ENCODE data around the gene RPL23.
A peak's percentile ranks its signal among the peaks of the same experiment; 100 is the strongest.

RPL23 gene

GRCh38 chr17:38853292-38854219, at the start of gene RPL23:
Gene RPL23, minus strand, starts transcription at chr17:38853721. Its CDS starts 11 bp downstream, at chr17:38853710.
- DNase-seq (ENCODE audit: low read depth in 2 of 2, low spot score in 1 of 2), result peak; percentile 71 to 79

DNA sequence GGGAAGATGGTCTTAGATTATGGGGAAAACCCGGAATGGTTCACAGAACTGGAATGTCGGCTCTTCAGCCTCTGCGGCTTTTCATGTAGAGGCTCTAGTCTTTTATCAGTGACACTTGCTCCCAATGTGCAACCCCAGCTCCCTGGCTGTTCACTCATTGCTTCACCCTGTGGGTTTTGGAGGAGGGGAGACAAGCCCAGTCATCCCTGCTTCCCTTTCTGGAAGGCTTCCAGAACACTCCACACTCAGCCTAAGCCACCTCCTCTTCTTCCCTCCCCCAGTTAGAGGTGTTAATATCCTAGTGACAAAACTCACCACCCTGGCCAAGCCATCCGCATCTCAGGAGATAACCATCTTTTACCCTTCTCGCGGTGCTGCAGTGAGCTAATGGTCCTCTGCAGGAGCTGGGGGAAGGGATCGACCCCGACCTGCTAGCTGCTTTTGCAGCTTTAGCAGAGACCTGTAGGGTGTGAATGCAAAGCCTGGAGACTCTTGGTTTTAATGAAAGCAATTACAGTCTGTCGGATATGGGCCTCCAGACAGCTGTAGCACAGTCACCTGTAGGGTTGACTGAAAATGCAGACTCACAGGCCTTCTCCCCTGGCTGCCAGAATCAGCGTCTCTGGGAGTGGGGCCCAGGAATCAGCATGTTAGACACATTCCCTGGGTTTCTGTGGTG, 47.6 kb upstream of the RPL23 start:
- peak in 1 of 2 donors; percentile 21 for DNase-seq (ENCODE audit: low read depth in 2 of 2, low spot score in 1 of 2)

GRCh38 chr17:38899421-38899820, 45.9 kb upstream of the RPL23 start:
- no peak for DNase-seq (ENCODE audit: low read depth in 2 of 2, low spot score in 1 of 2)

DNA sequence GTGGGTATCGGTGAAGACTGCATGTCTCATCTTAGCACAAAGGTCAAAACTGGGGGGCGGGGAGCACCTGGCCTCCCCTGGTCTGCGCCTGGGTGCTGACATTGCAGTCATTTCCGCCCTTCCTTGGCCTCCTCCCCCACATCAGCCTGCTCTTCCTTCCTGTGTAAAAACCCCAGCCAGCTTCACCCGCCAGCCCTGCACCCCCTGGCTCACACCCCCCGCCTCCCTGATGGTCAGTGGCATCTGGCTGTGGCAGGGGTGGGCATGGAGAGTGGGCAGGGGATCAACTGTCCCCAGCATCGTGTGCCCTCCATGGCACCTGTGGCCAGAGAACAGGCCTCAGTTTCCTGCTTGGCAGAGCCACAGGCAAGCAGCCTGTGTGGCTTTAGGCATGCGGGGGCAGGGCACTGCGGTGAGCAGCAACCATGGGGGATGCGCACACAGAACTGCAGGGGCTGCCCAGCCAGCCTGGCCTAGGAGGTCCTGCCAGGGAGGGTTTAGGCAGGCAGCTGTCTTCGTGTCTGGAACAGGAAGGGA, 45.4 kb upstream of the RPL23 start:
- DNase-seq (ENCODE audit: low read depth in 2 of 2, low spot score in 1 of 2), result peak; percentile 46 to 69

DNA sequence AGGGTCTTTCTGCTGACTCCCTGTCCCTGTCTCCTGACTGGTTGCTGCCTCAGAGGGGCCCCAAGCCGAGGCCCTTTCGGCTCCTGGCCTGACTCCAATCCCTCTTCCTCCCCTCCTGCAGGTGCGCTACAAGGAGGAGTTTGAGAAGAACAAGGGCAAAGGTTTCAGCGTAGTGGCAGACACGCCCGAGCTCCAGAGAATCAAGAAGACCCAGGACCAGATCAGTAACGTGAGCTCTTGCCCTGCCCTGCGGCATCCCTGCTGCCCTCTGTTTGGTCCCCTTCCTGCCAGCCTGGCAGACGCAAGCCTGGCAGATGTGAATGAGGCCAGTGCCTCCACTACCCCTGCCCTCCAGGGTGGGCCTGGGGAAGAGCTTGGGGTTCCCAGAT, 44.8 kb upstream of the RPL23 start:
- DNase-seq (ENCODE audit: low read depth in 2 of 2, low spot score in 1 of 2), result no peak

DNA sequence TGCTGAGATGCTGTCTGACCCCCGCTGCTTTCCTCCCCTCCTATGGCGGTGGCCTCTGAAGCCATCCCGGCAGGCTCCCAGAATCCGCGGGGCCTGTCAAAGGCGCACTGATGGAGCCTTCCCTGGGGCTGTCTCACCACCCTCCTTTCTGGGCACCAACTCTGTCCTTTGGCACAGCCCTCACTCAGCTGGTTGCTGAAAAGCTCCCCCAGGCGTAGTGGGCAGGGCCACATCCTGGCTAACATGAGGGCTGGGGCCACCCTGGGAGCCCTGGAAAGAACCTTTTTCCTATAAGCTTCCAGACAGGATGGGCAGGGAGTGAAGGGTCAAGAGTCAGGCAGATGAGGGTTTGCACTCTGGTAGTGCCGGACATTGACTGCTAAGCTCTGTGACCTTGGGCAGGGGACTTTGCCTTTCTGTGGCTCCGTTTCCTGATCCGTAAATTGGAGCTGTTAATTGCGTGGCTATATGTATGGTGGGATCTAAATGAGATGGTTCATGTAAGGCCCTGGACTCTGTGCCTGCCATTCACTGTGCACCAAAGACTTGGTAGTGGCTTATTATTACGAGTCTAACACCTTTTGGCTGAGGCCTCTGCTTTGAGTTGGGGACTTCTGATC, 44.3 kb upstream of the RPL23 start:
- DNase-seq (ENCODE audit: low read depth in 2 of 2, low spot score in 1 of 2), result no peak

- no peak for DNase-seq (ENCODE audit: low read depth in 2 of 2, low spot score in 1 of 2)
Observed at GRCh38 chr17:38897176-38897575, 43.7 kb upstream of the RPL23 start.

GRCh38 chr17:38896346-38896954, 42.9 kb upstream of the RPL23 start:
- DNase-seq (ENCODE audit: low read depth in 2 of 2, low spot score in 1 of 2), result no peak

- DNase-seq (ENCODE audit: low read depth in 2 of 2, low spot score in 1 of 2), result no peak
Observed at GRCh38 chr17:38894276-38894675, 40.8 kb upstream of the RPL23 start.

GRCh38 chr17:38893607-38894006, 40.1 kb upstream of the RPL23 start:
- DNase-seq (ENCODE audit: low read depth in 2 of 2, low spot score in 1 of 2), result no peak

- no peak for DNase-seq (ENCODE audit: low read depth in 2 of 2, low spot score in 1 of 2)
Observed at GRCh38 chr17:38893113-38893512, 39.6 kb upstream of the RPL23 start.

GRCh38 chr17:38892620-38893019, 39.1 kb upstream of the RPL23 start:
- no peak for DNase-seq (ENCODE audit: low read depth in 2 of 2, low spot score in 1 of 2)

- no peak for DNase-seq (ENCODE audit: low read depth in 2 of 2, low spot score in 1 of 2)
Observed at GRCh38 chr17:38892083-38892482, 38.6 kb upstream of the RPL23 start.

DNA sequence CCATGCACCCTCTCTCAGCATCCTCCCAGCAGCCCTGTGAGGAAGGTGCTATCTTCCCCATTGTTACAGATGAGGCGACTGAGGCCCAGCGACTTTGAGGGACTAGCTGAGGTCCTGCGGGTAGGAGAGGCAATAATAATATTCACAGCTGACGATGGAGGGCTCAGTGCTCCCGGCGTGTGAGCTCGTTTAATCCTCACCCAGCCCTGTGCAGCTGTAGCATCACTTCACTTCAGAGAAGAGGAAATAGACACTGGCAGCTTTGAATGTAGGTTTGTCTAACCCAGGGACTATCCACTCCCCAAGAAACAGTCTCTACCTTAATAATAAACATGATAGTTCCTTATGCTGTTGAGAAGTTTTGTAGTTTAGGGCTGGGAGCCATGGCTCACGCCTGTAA, 37.9 kb upstream of the RPL23 start:
- no peak for DNase-seq (ENCODE audit: low read depth in 2 of 2, low spot score in 1 of 2)

DNA sequence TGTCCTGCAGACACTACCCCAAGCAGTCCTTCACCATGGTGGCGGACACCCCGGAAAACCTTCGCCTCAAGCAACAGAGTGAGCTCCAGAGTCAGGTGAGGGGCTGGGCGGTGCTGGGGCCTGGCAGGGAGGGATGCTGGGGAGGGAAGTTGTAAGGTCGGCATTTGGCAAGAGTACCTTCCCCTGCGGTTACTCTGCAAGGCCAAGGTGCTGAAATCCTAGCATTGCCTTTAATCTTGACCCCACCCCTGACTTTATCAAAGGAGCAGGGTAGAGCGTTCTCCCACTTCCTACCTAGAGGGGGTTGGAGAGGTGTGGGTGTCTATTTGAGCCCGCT, 36.9 kb upstream of the RPL23 start:
- DNase-seq (ENCODE audit: low read depth in 2 of 2, low spot score in 1 of 2), result no peak

- DNase-seq (ENCODE audit: low read depth in 2 of 2, low spot score in 1 of 2), result no peak
Observed at GRCh38 chr17:38889745-38890409, 36.4 kb upstream of the RPL23 start.

GRCh38 chr17:38888842-38889241, 35.3 kb upstream of the RPL23 start:
- DNase-seq (ENCODE audit: low read depth in 2 of 2, low spot score in 1 of 2), result no peak

- no peak for DNase-seq (ENCODE audit: low read depth in 2 of 2, low spot score in 1 of 2)
Observed at GRCh38 chr17:38886643-38887010, 33.1 kb upstream of the RPL23 start.

- no peak for DNase-seq (ENCODE audit: low read depth in 2 of 2, low spot score in 1 of 2)
Observed at GRCh38 chr17:38885728-38886642, 32.5 kb upstream of the RPL23 start.

Measured in stimulated activated CD8-positive, alpha-beta memory T cell treated with anti-CD3 and anti-CD28 coated beads, Interleukin-4, amount 100 ng/mL, for 1 hour (primary cell).